ENCODE measurements around the gene RFX5.
A peak's percentile ranks its signal among the peaks of the same experiment; 100 is the strongest.
"Not testable (repeated sequence)": the region's sequence is repeated elsewhere in the genome, so short reads cannot be mapped to it uniquely, and the experiment has no call there.

Gene RFX5

DNA sequence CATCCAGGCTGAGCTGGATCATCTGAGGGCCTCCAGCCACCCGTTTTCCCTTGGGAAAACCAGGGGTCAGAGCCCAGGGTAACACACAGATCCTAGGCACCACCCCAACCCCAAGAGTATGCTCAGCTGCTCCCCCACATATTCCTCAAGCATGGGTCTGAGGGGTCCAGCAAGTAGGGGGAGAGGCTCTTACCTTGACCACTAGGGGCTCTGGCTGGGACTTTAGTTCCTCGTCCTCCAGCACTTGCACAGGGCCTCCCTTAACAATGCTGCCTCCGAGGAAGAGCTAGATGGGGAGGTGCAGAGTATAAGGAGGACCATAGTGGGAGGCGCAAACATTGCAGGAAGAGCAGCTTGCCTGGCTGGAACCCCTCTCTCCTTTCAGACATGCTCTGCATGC is 17.9 kb upstream of the RFX5 start:
- H3K27ac Mint-ChIP-seq, result no peak overlapping the region
- TF ChIP-seq, protein P1, sequence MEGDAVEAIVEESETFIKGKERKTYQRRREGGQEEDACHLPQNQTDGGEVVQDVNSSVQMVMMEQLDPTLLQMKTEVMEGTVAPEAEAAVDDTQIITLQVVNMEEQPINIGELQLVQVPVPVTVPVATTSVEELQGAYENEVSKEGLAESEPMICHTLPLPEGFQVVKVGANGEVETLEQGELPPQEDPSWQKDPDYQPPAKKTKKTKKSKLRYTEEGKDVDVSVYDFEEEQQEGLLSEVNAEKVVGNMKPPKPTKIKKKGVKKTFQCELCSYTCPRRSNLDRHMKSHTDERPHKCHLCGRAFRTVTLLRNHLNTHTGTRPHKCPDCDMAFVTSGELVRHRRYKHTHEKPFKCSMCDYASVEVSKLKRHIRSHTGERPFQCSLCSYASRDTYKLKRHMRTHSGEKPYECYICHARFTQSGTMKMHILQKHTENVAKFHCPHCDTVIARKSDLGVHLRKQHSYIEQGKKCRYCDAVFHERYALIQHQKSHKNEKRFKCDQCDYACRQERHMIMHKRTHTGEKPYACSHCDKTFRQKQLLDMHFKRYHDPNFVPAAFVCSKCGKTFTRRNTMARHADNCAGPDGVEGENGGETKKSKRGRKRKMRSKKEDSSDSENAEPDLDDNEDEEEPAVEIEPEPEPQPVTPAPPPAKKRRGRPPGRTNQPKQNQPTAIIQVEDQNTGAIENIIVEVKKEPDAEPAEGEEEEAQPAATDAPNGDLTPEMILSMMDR (IDR thresholded peaks at IDR 0.05), result no peak
- peaks cover 38% of the 10 kb centered on the region for H3K9me3 Mint-ChIP-seq
- peaks cover 78% of the 10 kb centered on the region for H3K36me3 Mint-ChIP-seq (ENCODE audit: low read depth)
- DNase-seq, result no peak
- H3K4me1 Mint-ChIP-seq, result peaks cover 7% of the 10 kb centered on the region
- H3K4me3 Mint-ChIP-seq, result no peak overlapping the region
- no peaks in the 10 kb centered on the region for H3K27me3 Mint-ChIP-seq (ENCODE audit: low read depth, poor library complexity)

DNA sequence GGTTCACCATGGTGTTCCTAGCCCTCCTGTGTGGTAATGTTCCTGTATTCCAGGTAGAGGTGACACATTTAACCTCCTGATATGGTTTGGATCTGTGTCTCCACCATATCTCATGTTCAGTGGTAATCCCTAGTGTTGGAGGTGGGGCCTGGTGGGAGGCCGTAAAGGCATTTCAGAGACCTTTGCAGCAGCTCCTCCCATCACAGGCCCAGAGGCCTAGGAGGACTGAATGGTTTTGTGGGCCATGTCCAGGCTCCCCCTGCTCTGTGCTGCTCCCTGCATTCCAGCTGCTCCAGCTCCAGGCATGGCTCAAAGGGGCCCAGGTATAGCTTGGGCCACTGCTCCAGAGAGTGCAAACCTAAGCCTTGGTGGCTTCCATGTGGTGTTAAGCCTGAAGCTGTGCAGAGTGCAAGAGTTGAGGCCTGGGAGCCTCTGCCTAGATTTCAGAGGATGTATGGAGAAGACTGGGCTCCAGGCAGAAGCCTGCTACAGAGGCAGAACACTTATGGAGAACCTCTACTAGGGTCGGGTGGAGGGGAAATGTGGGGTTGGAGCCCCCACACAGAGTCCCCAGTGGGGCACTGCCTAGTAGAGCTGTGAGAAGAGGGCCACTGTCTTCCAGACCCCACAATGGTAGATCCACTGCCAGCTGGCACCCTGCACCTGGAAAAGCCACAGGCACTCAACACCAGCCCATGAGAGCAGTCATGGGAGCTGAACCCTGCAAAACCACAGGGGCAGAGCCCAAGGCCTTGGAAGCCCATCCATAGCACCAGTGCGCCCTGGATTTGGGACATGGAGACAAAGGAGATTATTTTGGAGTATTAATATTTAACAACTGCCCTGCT is 15.5 kb upstream of the RFX5 start:
- TF ChIP-seq, protein P1 (IDR thresholded peaks at IDR 0.05), result no peak
- Mint-ChIP-seq H3K4me1 (peaks cover 9% of the 10 kb centered on the region), H3K27me3 (ENCODE audit: low read depth, poor library complexity) (no peaks in the 10 kb centered on the region), H3K9me3 (peaks cover 38% of the 10 kb centered on the region), H3K4me3 (no peak overlapping the region), H3K36me3 (ENCODE audit: low read depth) (peaks cover 65% of the 10 kb centered on the region), H3K27ac (no peak overlapping the region)
- DNase-seq, result no peak

DNA sequence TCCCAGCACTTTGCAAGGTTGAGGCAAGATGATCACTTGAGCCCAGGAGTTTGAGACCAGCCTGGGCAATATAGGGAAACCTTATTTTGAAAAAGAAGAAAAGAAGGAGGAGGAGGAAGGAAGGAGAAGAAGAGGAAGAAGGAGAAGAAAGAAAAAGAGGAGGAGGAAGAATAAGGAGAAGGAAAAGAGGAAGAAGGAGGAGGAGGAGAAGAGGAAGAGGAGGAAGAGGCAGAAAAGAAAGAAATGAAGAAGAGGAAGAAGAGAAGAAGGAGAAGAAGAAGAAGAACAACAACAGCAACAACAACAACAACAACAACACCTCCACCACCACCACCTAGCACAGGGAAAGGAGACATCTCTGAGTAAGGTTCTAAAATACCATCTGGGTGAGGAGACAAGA is 14.8 kb upstream of the RFX5 start:
- no peak overlapping the region for H3K4me3 Mint-ChIP-seq
- no peaks in the 10 kb centered on the region for H3K27me3 Mint-ChIP-seq (ENCODE audit: low read depth, poor library complexity)
- H3K27ac Mint-ChIP-seq, result no peak overlapping the region
- peaks cover 13% of the 10 kb centered on the region for H3K4me1 Mint-ChIP-seq
- H3K36me3 Mint-ChIP-seq (ENCODE audit: low read depth), result peaks cover 62% of the 10 kb centered on the region
- peaks cover 38% of the 10 kb centered on the region for H3K9me3 Mint-ChIP-seq
- TF ChIP-seq, protein P1 (IDR thresholded peaks at IDR 0.05), result no peak
- DNase-seq, result no peak

DNA sequence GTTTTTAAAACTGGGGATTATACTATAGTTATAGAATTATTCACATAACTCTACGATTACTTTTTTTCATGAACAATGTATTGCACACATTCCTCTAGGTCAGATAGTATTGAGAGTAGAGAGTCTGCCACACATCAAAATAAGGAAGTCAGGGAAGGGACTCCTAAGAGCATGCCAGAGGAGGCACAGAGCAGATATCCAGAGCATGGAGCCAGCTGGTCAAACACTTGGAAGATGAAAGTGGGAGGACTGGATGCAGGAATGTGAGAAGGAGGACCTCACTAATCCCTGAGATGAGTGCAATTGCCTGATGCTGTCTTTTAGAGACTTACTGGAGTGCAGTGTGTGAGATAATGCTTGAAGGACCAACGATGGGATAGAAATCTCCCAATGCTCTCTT is 9.6 kb upstream of the RFX5 start:
- H3K9me3 Mint-ChIP-seq, result peaks cover 25% of the 10 kb centered on the region
- H3K27ac Mint-ChIP-seq, result peak overlapping the region; percentile 32
- peaks cover 3% of the 10 kb centered on the region for H3K27me3 Mint-ChIP-seq (ENCODE audit: low read depth, poor library complexity)
- DNase-seq, result no peak
- no peak overlapping the region for H3K4me3 Mint-ChIP-seq
- peaks cover 21% of the 10 kb centered on the region for H3K36me3 Mint-ChIP-seq (ENCODE audit: low read depth)
- TF ChIP-seq, protein P1 (IDR thresholded peaks at IDR 0.05), result no peak
- peaks cover 16% of the 10 kb centered on the region for H3K4me1 Mint-ChIP-seq

DNA sequence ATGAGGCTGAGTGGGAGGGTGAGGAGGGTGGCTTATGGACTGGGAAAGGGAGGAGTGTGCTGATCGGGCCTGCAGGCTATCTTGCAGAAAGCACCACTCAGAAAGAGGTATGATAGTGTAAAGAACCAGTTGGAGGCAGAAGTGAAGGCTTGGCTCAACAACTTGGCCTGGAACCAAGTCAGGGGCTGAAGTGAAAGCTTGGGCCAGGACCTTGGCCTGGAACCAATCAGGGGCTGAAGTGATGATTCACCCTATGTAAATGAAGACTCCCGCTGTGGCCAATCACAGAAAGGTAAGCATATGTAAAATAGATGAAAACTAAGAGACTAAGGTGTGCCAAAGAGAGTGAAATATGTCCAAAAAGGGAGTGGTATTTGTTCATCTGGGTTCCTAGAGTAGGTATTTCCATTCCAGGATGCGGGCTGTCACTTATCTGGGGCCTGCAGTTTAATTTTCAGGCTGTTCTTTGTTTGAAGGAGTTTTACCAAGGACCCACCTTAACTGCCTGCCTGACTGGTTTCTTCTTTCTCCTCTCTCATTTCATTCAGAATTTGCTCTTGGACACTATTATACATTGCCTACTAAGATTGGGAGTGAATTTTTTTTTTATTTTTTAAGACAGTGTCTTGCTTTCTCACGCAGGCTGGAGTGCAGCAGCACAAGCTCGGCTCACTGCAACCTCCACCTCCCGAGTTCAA is 5.1 kb upstream of the RFX5 start:
- no peak for DNase-seq
- Mint-ChIP-seq H3K27me3 (ENCODE audit: low read depth, poor library complexity) (peaks cover 9% of the 10 kb centered on the region), H3K36me3 (ENCODE audit: low read depth) (peaks cover 17% of the 10 kb centered on the region), H3K9me3 (peaks cover 28% of the 10 kb centered on the region), H3K4me3 (no peak overlapping the region), H3K27ac (no peak overlapping the region), H3K4me1 (peaks cover 18% of the 10 kb centered on the region)
- TF ChIP-seq, protein P1 (IDR thresholded peaks at IDR 0.05), result no peak

DNA sequence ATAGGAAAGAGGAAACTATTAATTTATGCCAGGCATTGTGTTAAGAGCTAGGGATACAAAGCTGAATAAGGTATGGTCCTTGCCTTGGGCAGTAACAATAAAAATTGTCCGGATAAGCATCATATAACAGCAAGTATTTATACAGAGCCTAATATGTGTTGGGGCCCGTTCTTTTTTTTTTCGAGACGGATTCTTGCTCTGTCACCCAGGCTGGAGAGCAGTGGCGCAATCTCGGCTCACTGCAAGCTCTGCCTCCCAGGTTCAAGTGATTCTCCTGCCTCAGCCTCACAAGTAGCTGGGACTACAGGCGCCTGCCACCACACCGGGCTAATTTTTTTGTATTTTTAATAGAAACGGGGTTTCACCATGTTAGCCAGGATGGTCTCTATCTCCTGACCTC is 3.3 kb upstream of the RFX5 start:
- DNase-seq; H3K27ac Mint-ChIP-seq; H3K4me3 Mint-ChIP-seq; H3K27me3 Mint-ChIP-seq (ENCODE audit: low read depth, poor library complexity): not testable (repeated sequence)
- H3K36me3 Mint-ChIP-seq (ENCODE audit: low read depth), result peaks cover 26% of the 10 kb centered on the region
- H3K4me1 Mint-ChIP-seq, result peaks cover 29% of the 10 kb centered on the region
- peaks cover 28% of the 10 kb centered on the region for H3K9me3 Mint-ChIP-seq

All from nephron progenitor cell (in vitro differentiated cells).